GM18520 (cell line): ENCODE data around the gene CNTNAP2.

Experiments used
- ATAC-seq: cut with Tn5 transposase; IDR thresholded peaks from one replicate; pipeline ENCODE4 v1.9.1; 2021; ENCODE audit not compliant: unreplicated experiment

The CNTNAP2 gene

GRCh38 chr7:148108381-148108780 is 1991.8 kb downstream of the CNTNAP2 start:
- no peak for ATAC-seq

DNA sequence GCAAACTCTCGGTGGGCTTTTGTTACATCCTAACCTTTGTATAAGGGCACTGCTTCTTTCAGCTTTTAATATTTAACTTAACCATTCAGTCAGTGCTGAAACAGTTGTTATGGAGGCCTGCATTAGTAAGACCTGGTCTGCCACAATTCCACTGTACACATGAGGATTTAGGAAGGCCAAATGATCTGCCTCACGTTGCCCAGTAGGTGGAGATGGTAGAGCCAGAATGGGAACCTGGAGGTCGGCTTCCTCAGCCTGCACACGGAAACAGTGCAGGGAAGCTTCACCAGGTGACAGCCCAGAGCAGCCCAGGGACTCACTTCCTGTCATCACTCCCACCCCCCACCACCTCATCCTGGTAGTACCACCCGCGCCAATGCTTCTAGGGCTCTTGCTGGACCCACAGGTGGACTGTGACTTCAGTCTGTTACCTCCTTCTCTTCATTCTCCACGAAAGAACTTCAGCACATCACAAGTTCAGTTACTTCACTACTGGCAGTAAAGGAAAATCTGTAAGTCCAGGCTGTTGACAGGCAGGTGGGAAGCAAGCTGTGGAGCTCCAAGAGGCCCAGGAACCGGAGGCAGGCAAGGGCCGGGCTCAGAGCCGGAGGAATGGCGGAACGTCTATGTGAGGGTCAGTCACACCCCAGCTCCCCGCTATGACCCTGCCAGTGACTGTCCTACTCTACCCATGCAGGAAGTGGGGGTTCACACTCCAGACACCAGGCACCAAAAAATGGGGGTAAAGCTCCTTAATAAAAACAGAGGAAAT is 1993.7 kb downstream of the CNTNAP2 start:
- no peak for ATAC-seq

DNA sequence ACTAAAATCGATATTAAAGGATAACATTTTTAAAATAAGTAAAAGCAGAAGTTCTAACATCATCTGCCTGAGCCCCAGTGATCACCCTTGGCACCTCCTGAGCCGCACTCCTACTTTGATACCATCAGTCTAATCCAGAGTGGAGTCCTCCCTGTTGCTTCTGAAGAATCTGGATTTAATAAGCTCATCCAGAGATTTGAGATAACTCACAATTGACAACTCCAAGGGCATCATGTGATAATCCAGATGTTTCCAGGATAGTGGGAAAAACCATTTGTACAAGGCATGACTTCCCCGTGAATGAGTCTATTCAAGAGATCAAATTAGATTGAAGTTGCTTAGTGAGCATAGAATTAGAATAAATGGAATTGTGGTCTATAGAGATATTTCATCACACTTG is 1998.2 kb downstream of the CNTNAP2 start:
- ATAC-seq: no peak

DNA sequence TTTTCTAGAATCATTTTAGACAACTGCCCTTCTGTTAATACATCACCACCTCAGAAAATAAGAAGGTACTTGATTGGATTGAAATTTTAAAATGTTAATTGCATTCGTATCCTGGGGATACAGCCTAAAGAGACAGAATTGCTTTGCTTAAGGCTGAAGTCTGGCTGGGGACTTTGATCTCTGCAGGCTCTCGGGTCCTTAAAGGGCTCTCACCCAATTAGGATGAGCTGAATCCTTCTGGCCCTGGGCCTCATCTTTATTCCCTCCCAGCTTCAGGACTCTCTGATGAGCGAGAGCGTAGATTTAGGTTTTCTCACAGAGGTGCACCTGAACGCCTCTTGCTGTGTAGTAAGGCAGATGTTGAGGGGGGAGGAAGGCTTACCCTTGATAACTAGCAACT is 1998.7 kb downstream of the CNTNAP2 start:
- ATAC-seq: no peak

DNA sequence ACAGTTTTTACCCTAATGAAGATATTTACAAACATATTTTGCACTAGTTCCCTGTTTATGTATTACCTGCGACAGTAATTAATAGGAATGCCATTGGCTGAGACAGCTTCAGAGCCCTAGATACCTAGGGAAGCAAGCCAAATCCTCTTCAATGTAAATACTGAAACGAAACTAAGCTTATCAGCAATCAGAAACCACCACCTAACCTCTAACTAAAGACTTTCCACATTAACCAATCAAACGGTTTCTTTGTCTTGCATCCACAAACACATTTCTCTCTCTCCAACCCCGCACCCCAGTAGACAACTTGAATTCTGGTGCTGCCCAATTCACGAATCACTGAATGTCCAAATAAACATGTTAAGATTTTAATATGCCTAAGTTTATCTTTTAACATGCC is 1999.6 kb downstream of the CNTNAP2 start:
- ATAC-seq: no peak

GRCh38 chr7:148116829-148117403 is 2000.3 kb downstream of the CNTNAP2 start:
- no peak for ATAC-seq

DNA sequence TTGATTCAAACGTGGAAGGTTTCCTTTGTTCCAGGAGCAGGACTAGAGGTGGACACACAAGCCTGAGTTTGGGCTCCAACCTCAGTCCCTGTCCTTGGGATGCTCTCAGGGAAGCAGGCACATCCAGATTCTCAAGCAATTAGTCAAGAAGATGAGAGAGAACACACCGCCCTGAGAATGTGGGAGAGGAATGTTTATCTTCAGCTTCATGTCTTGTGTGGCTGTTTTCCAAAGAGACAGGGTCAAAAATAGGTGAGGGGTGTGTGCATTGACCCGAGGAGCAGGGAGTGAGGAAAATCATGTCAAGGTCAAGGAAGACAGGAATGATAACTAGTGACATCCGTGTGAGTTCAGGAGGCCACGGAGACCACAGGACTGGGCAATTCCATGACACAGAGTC is 2001.8 kb downstream of the CNTNAP2 start:
- ATAC-seq: no peak

DNA sequence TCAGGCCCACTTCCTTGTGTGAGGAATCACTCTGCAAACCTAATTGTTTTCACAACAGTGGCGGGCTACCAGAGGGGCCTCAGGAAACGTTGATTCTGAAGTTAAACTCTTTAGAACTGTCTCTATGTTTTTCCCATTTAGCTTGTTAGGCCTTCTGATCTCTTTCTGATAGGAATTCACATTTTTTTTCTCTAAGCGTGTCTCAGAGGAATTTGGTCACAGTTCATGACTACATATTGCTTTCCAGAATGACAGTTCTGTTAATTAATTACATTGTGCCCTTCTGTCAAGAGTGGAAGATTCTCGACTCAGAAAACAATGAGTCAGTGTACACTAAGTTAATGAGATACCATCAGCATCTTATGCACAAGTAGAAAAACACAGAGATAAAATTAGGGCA is 2004.8 kb downstream of the CNTNAP2 start:
- no peak for ATAC-seq

DNA sequence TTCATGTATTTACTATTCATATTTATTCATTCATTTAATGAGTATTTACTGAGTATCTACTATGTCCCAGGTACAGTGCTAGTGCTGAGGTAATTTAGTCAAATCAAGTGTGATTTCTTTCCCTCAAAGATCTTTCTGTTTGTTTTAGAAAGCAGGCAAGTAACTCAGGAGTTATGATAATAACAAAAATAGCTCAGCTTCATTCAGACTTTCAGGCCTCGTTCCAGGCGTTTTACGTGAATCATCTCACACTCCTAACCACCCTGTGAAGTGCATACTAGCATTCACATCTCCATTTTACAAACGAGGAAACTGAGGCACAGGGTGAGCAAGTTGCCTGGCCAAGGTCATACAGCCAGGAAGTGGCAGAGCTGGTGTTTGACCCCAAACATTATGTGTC is 2005.2 kb downstream of the CNTNAP2 start:
- no peak for ATAC-seq

DNA sequence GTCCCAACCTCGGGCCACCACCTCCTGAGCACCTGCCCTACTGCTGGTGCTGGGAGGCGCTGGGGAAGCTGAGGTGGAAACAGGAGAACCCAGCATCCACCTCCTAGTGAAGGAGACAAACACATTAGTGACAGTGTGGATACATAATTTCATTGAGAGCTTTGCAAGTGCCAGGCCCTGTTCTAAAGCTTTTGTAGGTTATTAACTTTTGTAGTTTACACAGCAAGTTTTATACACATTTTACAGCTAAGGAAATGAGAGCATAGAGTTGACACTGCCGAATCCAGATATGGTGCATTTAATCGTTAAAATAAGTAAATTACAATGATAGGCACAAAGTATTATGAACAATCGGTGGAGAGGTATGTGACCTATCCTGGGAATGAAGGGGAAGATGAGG is 2007.9 kb downstream of the CNTNAP2 start:
- ATAC-seq: no peak

GRCh38 chr7:148127374-148127773 is 2010.8 kb downstream of the CNTNAP2 start:
- ATAC-seq: no peak

DNA sequence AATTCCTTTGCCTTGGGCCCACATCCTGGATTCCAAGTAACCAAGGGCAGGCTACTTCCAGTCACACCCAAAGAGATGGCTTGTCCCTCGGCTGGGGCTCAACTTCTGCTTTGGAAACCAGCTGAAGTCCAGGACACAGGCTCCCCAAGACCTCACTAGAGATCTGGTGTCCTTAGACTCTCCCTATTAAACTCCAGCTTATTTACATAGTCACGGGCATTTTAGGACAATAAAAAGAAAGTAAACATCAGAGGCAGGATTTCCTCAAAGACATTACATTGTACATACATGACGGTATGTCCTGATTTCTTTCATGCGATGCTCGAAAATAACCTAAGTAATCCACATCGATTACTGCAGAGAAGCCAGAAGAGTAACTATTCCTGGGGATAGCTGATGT is 2012.4 kb downstream of the CNTNAP2 start:
- no peak for ATAC-seq

DNA sequence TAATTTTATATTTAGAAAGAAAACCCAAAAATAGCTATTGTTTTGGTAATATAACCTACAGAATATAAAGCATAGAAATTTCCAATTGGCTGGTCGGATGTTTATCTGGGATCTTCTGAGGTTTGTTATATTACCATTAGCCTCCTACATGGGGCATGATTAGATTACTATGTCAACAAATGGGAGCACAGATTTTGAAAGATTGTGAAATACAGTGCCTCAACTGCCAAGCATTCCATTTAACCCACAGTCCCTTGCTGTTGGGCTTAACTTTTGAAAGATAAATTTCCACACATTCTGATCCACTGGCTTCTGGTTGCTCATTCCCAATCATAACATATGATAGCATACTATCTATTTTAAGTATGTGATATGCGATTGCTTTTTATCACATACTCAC is 2018.5 kb downstream of the CNTNAP2 start:
- ATAC-seq: no peak

GRCh38 chr7:148135997-148136396 is 2019.4 kb downstream of the CNTNAP2 start:
- no peak for ATAC-seq

DNA sequence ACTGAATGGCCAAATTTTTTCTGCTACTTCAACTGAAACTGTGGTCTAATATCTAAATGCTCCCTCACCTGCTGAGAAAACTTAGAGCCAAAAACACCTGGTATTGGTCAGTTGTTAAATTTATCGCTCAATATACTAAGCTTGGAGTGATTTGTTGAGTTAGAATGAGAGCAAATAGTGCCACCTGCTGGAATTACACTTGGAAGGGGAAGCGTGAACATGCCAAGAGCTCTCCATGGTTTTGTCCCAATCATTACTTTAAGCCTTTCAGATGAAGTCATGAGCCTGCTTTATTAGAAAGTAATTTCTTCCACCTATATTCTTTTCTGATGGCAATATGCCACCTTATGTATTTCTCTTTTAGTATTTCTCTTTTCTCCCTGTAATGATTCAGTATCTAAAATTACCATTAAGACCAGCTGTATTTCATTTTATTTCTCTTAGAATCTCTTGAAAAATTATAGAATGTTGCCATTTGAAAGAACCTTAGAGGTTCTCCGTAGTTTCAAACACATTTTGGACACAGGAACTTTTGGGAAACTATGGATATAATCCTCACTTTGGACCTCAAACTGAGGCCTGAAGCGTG is 2026.2 kb downstream of the CNTNAP2 start:
- no peak for ATAC-seq

GRCh38 chr7:148144827-148145226 is 2028.2 kb downstream of the CNTNAP2 start:
- no peak for ATAC-seq

DNA sequence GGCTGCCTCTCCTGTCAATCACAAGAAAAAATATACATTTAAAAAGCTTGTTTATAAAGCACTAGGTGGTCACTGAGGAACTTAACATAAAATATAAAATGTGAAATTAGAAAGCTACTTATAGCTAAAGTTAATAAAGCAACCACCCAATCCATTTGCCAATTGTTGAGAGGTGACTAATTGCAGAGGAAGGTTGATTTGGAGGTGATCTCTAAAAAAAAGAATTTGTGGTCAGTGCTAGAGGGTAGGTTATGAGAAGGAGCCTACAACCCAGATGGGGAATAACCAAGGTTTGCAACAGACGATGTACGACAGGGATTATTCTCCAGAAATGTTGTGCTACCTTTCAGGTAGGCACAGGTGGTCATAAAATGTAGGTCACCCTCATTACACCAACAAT is 2029.7 kb downstream of the CNTNAP2 start:
- ATAC-seq: no peak

DNA sequence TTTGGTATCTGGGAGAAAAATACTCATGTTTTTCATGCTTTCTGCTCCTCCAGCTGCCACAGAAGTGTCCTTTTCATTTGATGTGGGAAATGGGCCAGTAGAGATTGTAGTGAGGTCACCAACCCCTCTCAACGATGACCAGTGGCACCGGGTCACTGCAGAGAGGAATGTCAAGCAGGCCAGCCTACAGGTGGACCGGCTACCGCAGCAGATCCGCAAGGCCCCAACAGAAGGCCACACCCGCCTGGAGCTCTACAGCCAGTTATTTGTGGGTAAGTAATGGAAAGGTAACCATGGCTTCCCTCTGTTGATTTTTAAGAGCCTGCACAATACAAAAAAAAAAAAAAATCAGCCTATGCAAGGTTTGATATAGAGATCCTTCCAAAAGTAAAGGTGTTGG is 2030.8 kb downstream of the CNTNAP2 start:
- ATAC-seq: no peak

DNA sequence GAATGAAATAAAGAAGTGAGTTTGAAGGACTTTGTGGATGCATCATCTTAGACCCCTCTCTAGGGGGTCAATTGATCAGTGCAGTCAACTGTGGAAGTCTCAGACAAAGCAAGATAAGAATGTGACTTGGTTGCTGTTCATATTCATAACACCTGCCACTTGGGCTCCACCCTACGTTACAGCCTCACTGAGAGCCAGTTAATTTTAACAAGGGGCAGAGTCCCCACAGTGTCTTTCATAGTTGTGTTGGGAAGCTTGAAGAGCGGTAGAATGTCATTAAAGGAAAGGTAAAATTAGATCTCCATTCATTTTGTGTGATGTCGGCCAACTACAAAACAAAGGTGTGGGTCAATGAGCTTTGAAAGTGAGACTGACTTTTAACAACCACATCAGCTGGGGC is 2031.9 kb downstream of the CNTNAP2 start:
- ATAC-seq: no peak

GRCh38 chr7:148149730-148150129 is 2033.1 kb downstream of the CNTNAP2 start:
- no peak for ATAC-seq

DNA sequence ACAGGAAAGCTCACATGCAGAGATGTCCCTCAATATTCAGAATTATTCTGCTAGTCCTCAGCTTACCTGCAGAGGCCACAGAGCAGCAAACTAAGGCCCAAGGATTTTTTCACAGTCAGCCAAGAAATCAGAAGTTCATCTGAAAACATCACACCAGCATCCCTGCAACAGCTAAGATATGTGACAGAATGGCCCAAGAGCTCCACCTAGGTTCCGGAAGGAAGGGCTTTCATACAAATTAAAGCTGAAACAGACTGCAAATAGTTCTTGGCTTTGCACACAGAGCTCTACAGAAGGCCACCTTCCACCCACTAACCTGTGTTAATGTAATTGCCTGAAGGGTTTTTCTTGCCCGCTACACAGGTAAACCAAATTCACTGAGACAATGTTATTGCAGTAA is 2035.2 kb downstream of the CNTNAP2 start:
- ATAC-seq: no peak

DNA sequence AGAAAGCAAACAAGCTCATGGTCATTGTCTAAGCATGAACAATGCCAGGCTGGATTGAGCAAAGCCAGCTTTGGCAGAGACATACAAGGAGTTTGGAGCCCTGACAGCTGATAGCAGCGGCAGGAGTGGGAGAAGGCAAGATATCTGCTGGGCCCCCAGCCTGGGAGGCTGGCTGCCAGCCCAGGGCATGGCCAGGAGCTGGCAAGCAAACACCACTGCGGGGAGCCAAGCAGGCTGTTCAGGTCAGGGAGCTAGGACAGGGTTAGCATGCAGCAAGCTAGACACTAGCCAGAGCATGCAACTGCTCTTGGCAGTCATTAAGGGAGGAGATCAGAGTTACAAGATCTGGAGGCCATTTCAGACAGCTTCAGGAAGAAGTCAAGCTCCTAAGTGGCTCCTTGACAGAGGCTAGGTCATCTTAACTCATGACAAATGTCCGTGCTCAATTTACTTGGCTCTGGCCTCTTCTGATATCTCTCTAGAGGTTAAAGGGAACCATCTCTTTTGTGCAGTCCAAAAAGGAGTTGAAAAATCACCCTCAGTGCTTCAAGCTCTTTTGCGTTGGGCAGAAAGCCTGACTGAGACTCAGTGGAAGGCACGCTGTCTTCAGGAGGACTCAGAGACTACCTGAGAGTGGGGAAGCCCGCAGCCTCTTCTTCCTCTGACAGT is 2037.1 kb downstream of the CNTNAP2 start:
- ATAC-seq: no peak
